ENCODE results near the gene AMZ1. TPM values are rescaled to one million over a fixed set of nuclear protein-coding genes. Genes with fewer than 3 reads are reported as not detected.

AMZ1 gene
- total and polyA plus RNA-seq, 10 of the 15 experiments (the other 5 are each of a cell fraction or from before 2014, with no cell fraction given) = 0.02 to 2.0 (median 0.69) TPM

- no peak for TF ChIP-seq CUX1 (IDR thresholded peaks at IDR 0.05; ENCODE audit: insufficient replicate concordance, low read depth, low read length)
- no peak for TF ChIP-seq HCFC1 (IDR thresholded peaks at IDR 0.05; ENCODE audit: low read length)
- TF ChIP-seq BCL11A (IDR thresholded peaks at IDR 0.05; ENCODE audit: low read depth, low read length) = peak; percentile 64; the same call in 1 of the 2 replicates
- no peak for TF ChIP-seq SIN3A (IDR thresholded peaks at IDR 0.05; ENCODE audit: low read depth, low read length)
- peak; percentile 76 to 79 for TF ChIP-seq IKZF2 (IDR thresholded peaks at IDR 0.05)
- TF ChIP-seq YY1 (IDR thresholded peaks at IDR 0.05; ENCODE audit: low read depth, low read length) = no peak
- peak; percentile 63; the same call in 1 of the 2 replicates for TF ChIP-seq NBN (IDR thresholded peaks at IDR 0.05)
- TF ChIP-seq MYC (IDR thresholded peaks at IDR 0.05; ENCODE audit: insufficient read depth, insufficient read length, insufficient replicate concordance, low read length, severe bottlenecking) = no peak
- TF ChIP-seq CREB1 (IDR thresholded peaks at IDR 0.05; ENCODE audit: low read depth) = peak; percentile 40; the same call in 1 of the 2 replicates
- TF ChIP-seq GABPA (IDR thresholded peaks at IDR 0.05; ENCODE audit: low read depth) = no peak; the same call in 1 of the 2 replicates
- peak; percentile 86 for TF ChIP-seq DPF2 (IDR thresholded peaks at IDR 0.05)
- TF ChIP-seq ZNF217 (IDR thresholded peaks at IDR 0.05) = no peak
- no peak for TF ChIP-seq SREBF2 (IDR thresholded peaks at IDR 0.05; ENCODE audit: low read length)
- TF ChIP-seq NFYA (IDR thresholded peaks at IDR 0.05; ENCODE audit: borderline replicate concordance, low read depth, low read length) = no peak
- no peak for TF ChIP-seq IRF3 (IDR thresholded peaks at IDR 0.05)
- no peak; a peak in 1 of 3 replicates for TF ChIP-seq EGR1 (IDR thresholded peaks at IDR 0.05; ENCODE audit: borderline replicate concordance in 1 of 2, low read depth in 2 of 2, low read length in 2 of 2)
- TF ChIP-seq JUND (IDR thresholded peaks at IDR 0.05; ENCODE audit: low read depth, low read length) = no peak
- no peak for TF ChIP-seq NKRF (conservative IDR thresholded peaks at IDR 0.05)
- peak; percentile 59 for TF ChIP-seq RELA (IDR thresholded peaks at IDR 0.05; ENCODE audit: borderline replicate concordance, partially characterized antibody)
- no peak for TF ChIP-seq SP1 (IDR thresholded peaks at IDR 0.05; ENCODE audit: low read depth, low read length)
- TF ChIP-seq POU2F2 (IDR thresholded peaks at IDR 0.05; ENCODE audit: borderline replicate concordance, low read depth, low read length) = peak; percentile 10; the same call in 1 of the 3 replicates
- no peak for TF ChIP-seq POLR2A (IDR thresholded peaks at IDR 0.05; ENCODE audit: low read depth, low read length)
- no peak for TF ChIP-seq MXI1 (IDR thresholded peaks at IDR 0.05; ENCODE audit: low read depth, low read length)
- TF ChIP-seq NR2F1 (conservative IDR thresholded peaks at IDR 0.05) = peak; percentile 70
Observed at GRCh38 chr7:2688409-2689342, 674 bp downstream of the AMZ1 start (continued).

All from GM12878 (cell line).